HepG2 (cell line): ENCODE data around the gene COL9A3. TPM values are rescaled to one million over a fixed set of nuclear protein-coding genes. Genes with fewer than 3 reads are reported as not detected.

Experiments
- FOXA3 ChIP-seq: IDR thresholded peaks from 2 replicates; pipeline ENCODE4 v1.6.1; 2016; ENCODE audit warnings: missing genetic modification reagents, missing compliant biosample characterization
- KLF15 ChIP-seq: sonication (generic); formaldehyde crosslinking; IDR thresholded peaks from 2 replicates; pipeline ENCODE4 v1.8.1; 2023; ENCODE audit warnings: borderline replicate concordance, mild to moderate bottlenecking, inconsistent platforms, missing genetic modification reagents, mixed read lengths
- NRL ChIP-seq: sonication (generic); formaldehyde crosslinking; IDR thresholded peaks from 2 replicates; pipeline ENCODE4 v1.5.0; 2020; ENCODE audit warnings: missing genetic modification reagents, mild to moderate bottlenecking, moderate library complexity, borderline replicate concordance
- REL ChIP-seq: sonication (generic); formaldehyde crosslinking; conservative IDR thresholded peaks from 2 replicates; pipeline ENCODE4 v1.8.0; 2022; ENCODE audit warnings: mild to moderate bottlenecking, missing genetic modification reagents, moderate library complexity
- REST ChIP-seq, 2 experiments: IDR thresholded peaks; 2 replicates each; pipeline ENCODE4 v1.6.1; 2011 to 2012; ENCODE audit warnings: low read length in 2 of 2, borderline replicate concordance in 1 of 2, low read depth in 1 of 2, mild to moderate bottlenecking in 1 of 2, moderate library complexity in 1 of 2
- TBL1XR1 ChIP-seq: fragments of 150-350 bp; IDR thresholded peaks from 2 replicates; pipeline ENCODE4 v1.6.1; 2014; ENCODE audit warnings: borderline replicate concordance, low read length; ENCODE audit not compliant: partially characterized antibody
- ZBTB2 ChIP-seq: sonication (generic); formaldehyde crosslinking; IDR thresholded peaks from 2 replicates; pipeline ENCODE4 v1.8.0; 2022; ENCODE audit warnings: low read depth, missing genetic modification reagents
- ZFP62 ChIP-seq: sonication (generic); formaldehyde crosslinking; IDR thresholded peaks from 2 replicates; pipeline ENCODE4 v1.4.0; 2020; ENCODE audit warnings: missing genetic modification reagents
- ZIK1 ChIP-seq: sonication (generic); formaldehyde crosslinking; IDR thresholded peaks from 2 replicates; pipeline ENCODE4 v1.5.0; 2020; ENCODE audit warnings: mild to moderate bottlenecking, low read depth, missing genetic modification reagents, borderline replicate concordance
- ZNF256 ChIP-seq: sonication (generic); formaldehyde crosslinking; conservative IDR thresholded peaks from 2 replicates; pipeline ENCODE4 v1.4.0; 2020; ENCODE audit warnings: missing genetic modification reagents
- ZNF318 ChIP-seq: sonication (generic); formaldehyde crosslinking; IDR thresholded peaks from 2 replicates; pipeline ENCODE4 v1.4.0; 2020; ENCODE audit warnings: mild to moderate bottlenecking, missing genetic modification reagents
- ZNF619 ChIP-seq: sonication (generic); formaldehyde crosslinking; IDR thresholded peaks from 2 replicates; pipeline ENCODE4 v1.4.0; 2020; ENCODE audit warnings: mild to moderate bottlenecking, missing genetic modification reagents
- polyA plus RNA-seq, 8 experiments: library from polyadenylated mRNA; depleted of rRNA in 3 of 8; stranded (reverse) in 7 of 8; unstranded in 1 of 8; fragments of >200 nt; fragmentation: Illumina TruSeq in 4 of 8; extraction: Trizol in 4 of 8; gene quantifications; 2 replicates each; pipeline versions ENCODE4 v1.2.1 to v1.2.3, GENCODE V29; 2011 to 2016; ENCODE audit warnings: low read depth in 4 of 8, missing spikeins in 1 of 8, mixed read lengths in 1 of 8; ENCODE audit not compliant: insufficient read depth in 1 of 8
- total RNA-seq, 5 experiments: library from RNA; depleted of rRNA; stranded (reverse); fragments of >200 nt; fragmentation: Illumina TruSeq; extraction: Trizol; gene quantifications; 2 replicates each; pipeline ENCODE4 v1.2.3, GENCODE V29; 2016; ENCODE audit warnings: low read depth in 1 of 5

Gene COL9A3
- total and polyA plus RNA-seq, 2 of the 13 experiments (the other 11 are each of a cell fraction or from before 2014, with no cell fraction given) = 155 to 204 TPM

DNA sequence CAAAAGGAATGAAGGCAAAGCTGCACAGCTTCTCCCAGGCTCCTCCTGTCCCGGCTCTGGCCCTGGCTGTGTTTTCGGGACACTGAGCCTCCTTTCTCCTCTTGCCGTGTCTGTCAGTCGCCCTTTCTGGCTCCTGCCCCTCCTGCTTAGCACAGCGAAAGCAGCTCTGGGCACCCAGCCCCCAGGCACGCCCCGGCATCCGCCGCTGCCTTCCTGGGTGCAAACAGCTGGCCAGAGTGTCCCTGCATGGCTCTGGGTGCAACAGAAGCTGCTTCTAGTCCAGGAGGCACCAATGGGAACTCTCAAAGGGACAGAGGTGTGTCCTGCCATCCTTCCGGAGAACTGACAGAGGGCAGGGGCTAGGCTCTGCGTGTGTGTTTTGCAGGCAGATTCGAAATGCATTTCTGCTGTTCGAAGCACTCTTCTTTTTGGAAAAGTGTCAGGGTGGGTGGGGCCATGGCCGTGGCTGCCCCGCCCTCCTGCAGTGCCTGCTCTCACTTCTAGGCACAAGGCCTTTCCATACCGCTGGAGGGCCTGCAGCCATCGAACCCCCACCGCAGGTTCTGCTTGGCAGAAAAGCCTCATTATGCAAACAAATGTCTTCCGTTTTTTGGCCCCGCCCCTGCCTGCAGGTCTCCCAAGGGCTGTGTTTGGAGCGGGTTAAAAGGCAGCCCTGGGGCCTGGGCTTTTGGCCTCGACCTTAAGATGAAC lies 15.5 kb downstream of the COL9A3 start (continued):
- TF ChIP-seq REST (IDR thresholded peaks at IDR 0.05; ENCODE audit: borderline replicate concordance in 1 of 2, low read depth in 1 of 2, low read length in 2 of 2) (no peak), ZBTB2 (0 out of 2 replicates have a peak, but pooled peaks have one; percentile 34), ZIK1 (CRISPR knock-in tag) (no peak), NRL (CRISPR knock-in tag) (peak; percentile 43; the same call in 1 of the 2 replicates), KLF15 (no peak), ZNF318 (no peak), ZNF619 (CRISPR knock-in tag) (no peak), REL (CRISPR knock-in tag) (no peak), TBL1XR1 (no peak), FOXA3 (no peak), ZFP62 (CRISPR knock-in tag) (no peak), ZNF256 (CRISPR knock-in tag) (no peak; the same call in 1 of the 2 replicates)
